ENCODE measurements around the gene DCAF10. TPM values are rescaled to one million over a fixed set of nuclear protein-coding genes. Genes with fewer than 3 reads are reported as not detected.

Gene DCAF10
- total and polyA plus RNA-seq, 2 of the 13 experiments (the other 11 are each of a cell fraction or from before 2014, with no cell fraction given) = 9.2 to 20.3 TPM

DNA sequence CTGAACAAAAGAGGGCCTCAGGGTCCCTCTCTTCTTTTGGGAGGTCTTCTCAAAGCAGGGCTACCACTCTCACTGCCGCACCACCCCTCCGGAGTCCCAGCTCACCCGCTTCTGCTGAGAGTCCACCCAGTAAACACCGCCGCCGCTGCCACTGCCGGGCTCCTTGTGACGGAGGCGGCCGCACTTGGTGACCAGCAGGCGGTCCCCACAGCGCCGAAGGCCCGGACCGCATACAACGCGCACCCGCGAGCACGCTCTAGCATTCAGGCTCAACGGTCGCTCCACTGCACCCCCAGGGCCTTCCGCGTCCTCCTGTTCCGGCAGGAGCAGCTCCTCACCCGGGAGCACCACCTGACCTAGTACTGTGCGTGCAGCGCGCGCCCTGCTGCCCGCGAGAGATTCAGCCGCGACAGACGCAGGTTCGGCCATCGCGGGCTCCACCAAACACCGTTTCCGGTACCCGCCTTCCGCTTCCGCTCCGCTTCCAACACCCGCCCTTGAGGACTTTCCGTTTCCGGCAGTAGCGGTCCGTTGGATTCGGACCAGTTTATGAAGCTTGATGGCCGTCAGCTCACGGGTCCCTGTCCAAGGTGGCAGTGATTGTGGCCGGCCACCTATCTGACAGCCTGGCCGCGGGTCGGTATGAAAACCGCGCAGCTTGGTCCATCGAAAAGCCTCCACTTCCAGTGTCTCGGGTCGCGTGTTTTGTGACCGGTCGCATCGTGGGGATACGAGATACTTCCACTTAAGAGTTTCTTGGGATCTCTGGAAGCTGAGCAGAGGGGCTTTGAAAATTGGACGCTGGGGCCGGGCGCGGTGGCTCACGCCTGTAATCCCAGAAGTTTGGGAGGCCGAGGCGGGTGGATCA is 15.7 kb upstream of the DCAF10 start, which contains the start of gene EXOSC3:
Gene EXOSC3, minus strand, starts transcription at position 449 of the 868 bp plus-strand sequence. Its CDS starts 20 bp downstream, at position 429.
- 0% methylated on average over 13 of the region's 73 CpGs for WGBS (ENCODE audit: low lambda C conversion rate)
- peak within 1 kb of the TSS; percentile 87 for H3K27ac ChIP-seq (ENCODE audit: extremely low read length, insufficient read depth, low read length)
- FAIRE-seq (peak; percentile 50), DNase-seq (ENCODE audit: low spot score) (peak; percentile 92), ATAC-seq (peak; percentile 96)
- CTCF ChIA-PET (ENCODE audit: low intra/inter-chr PET ratio, low total read pairs) = interaction anchor here (1.3 kb wide), 1 partner anchor 17 kb away, joined by 4 read pairs; the partner anchor contains the start of gene DCAF10
- H3K36me3 ChIP-seq (replicated peaks in 1 of 2; ENCODE audit: control insufficient read depth in 1 of 2, insufficient read depth in 2 of 2, low read length in 2 of 2) = peaks cover 6 to 34% of the 10 kb centered on the region in 2 experiments; a peak in 4 of 5 replicates
- no peaks in the 10 kb centered on the region for H3K27me3 ChIP-seq (ENCODE audit: control insufficient read depth in 1 of 2, insufficient read depth in 2 of 2, low read length in 2 of 2)
- H2AFZ ChIP-seq (ENCODE audit: low read length) = no peak within 1 kb of the TSS
- BruUV-seq (replicated peaks) = no TSS peak
- in situ Hi-C loops (cut with HindIII; ENCODE audit: extremely low pct_ligation_motif_present, low pct_unique_long_range_greater_than_20kb) (no loop called here), intact Hi-C loops (cut with micrococcal nuclease; ENCODE audit: unreplicated experiment) (loop anchor here (1.0 to 10.0 kb wide), 3 partner anchors 15 to 300 kb away; partner anchors contain the start of genes DCAF10, POLR1E and SLC25A51)
- H3K4me1 ChIP-seq (ENCODE audit: insufficient read depth, low read length) = peaks cover 40% of the 10 kb centered on the region
- H3K4me2 ChIP-seq (ENCODE audit: low read depth, low read length) = peak within 1 kb of the TSS; percentile 84
- peak within 1 kb of the TSS; percentile 81 to 95 (median 95) for H3K4me3 ChIP-seq (replicated peaks in 1 of 3; ENCODE audit: insufficient read depth in 1 of 3, low read depth in 2 of 3, low read length in 3 of 3)
- H4K20me1 ChIP-seq (ENCODE audit: insufficient read depth, low read length) = peaks cover 3% of the 10 kb centered on the region; the same call in 1 of the 2 replicates
- H3K9me3 ChIP-seq (ENCODE audit: low read length) = no peaks in the 10 kb centered on the region
- H3K79me2 ChIP-seq (ENCODE audit: insufficient read depth, low read length) = peaks cover 33% of the 10 kb centered on the region
- POLR2A ChIA-PET = interaction anchor here (0.6 to 2.0 kb wide), 15 partner anchors 8 to 319 kb away, joined by 3 to 29 read pairs (median 5); partner anchors contain the start of genes DCAF10, POLR1E, TOMM5 and TRMT10B
- peak within 1 kb of the TSS; percentile 91 for H3K9ac ChIP-seq (ENCODE audit: insufficient read depth, low read depth, low read length)
- TF ChIP-seq ZC3H13 (CRISPR knock-in tag; IDR thresholded peaks at IDR 0.05) (no peak), TMF1 (CRISPR knock-in tag; IDR thresholded peaks at IDR 0.05; ENCODE audit: low read depth) (peak; percentile 80), CBX2 (IDR thresholded peaks at IDR 0.05; ENCODE audit: low read depth, low read length) (no peak), CBX2 (CRISPR knock-in tag; IDR thresholded peaks at IDR 0.05; ENCODE audit: low read depth) (no peak), ZMAT3 (CRISPR knock-in tag; conservative IDR thresholded peaks at IDR 0.05) (peak; percentile 78; the same call in 1 of the 2 replicates), ATF7-NPFF (CRISPR knock-in tag; IDR thresholded peaks at IDR 0.05; ENCODE audit: low read depth) (peak; percentile 26; the same call in 1 of the 2 replicates), ZNF598 (CRISPR knock-in tag; IDR thresholded peaks at IDR 0.05; ENCODE audit: borderline replicate concordance) (peak; percentile 91; the same call in 1 of the 2 replicates), RBM22 (optimal IDR thresholded peaks at IDR 0.05; ENCODE audit: low read length) (no peak), MBNL3 (CRISPR knock-in tag; conservative IDR thresholded peaks at IDR 0.05) (no peak), ZNF160 (CRISPR knock-in tag; IDR thresholded peaks at IDR 0.05) (peak; percentile 45), EED (CRISPR knock-in tag; IDR thresholded peaks at IDR 0.05) (peak; percentile 94; the same call in 1 of the 2 replicates), MTF2 (CRISPR knock-in tag; IDR thresholded peaks at IDR 0.05; ENCODE audit: borderline replicate concordance) (peak; percentile 96), CBX1 (IDR thresholded peaks at IDR 0.05; ENCODE audit: low read depth) (no peak), ZNF317 (CRISPR knock-in tag; IDR thresholded peaks at IDR 0.05) (peak; percentile 81)
- TF ChIP-seq, protein P1, sequence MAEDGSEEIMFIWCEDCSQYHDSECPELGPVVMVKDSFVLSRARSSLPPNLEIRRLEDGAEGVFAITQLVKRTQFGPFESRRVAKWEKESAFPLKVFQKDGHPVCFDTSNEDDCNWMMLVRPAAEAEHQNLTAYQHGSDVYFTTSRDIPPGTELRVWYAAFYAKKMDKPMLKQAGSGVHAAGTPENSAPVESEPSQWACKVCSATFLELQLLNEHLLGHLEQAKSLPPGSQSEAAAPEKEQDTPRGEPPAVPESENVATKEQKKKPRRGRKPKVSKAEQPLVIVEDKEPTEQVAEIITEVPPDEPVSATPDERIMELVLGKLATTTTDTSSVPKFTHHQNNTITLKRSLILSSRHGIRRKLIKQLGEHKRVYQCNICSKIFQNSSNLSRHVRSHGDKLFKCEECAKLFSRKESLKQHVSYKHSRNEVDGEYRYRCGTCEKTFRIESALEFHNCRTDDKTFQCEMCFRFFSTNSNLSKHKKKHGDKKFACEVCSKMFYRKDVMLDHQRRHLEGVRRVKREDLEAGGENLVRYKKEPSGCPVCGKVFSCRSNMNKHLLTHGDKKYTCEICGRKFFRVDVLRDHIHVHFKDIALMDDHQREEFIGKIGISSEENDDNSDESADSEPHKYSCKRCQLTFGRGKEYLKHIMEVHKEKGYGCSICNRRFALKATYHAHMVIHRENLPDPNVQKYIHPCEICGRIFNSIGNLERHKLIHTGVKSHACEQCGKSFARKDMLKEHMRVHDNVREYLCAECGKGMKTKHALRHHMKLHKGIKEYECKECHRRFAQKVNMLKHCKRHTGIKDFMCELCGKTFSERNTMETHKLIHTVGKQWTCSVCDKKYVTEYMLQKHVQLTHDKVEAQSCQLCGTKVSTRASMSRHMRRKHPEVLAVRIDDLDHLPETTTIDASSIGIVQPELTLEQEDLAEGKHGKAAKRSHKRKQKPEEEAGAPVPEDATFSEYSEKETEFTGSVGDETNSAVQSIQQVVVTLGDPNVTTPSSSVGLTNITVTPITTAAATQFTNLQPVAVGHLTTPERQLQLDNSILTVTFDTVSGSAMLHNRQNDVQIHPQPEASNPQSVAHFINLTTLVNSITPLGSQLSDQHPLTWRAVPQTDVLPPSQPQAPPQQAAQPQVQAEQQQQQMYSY (CRISPR knock-in tag; IDR thresholded peaks at IDR 0.05) = 0 out of 2 replicates have a peak, but pooled peaks have one; percentile 26
- TF ChIP-seq, protein P2, sequence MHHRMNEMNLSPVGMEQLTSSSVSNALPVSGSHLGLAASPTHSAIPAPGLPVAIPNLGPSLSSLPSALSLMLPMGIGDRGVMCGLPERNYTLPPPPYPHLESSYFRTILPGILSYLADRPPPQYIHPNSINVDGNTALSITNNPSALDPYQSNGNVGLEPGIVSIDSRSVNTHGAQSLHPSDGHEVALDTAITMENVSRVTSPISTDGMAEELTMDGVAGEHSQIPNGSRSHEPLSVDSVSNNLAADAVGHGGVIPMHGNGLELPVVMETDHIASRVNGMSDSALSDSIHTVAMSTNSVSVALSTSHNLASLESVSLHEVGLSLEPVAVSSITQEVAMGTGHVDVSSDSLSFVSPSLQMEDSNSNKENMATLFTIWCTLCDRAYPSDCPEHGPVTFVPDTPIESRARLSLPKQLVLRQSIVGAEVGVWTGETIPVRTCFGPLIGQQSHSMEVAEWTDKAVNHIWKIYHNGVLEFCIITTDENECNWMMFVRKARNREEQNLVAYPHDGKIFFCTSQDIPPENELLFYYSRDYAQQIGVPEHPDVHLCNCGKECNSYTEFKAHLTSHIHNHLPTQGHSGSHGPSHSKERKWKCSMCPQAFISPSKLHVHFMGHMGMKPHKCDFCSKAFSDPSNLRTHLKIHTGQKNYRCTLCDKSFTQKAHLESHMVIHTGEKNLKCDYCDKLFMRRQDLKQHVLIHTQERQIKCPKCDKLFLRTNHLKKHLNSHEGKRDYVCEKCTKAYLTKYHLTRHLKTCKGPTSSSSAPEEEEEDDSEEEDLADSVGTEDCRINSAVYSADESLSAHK (CRISPR knock-in tag; IDR thresholded peaks at IDR 0.05; ENCODE audit: borderline replicate concordance) = 0 out of 2 replicates have a peak, but pooled peaks have one; percentile 56

Data from HepG2 (cell line).